ENCODE results near the gene AFDN.

- no peak for TF ChIP-seq POLR2A (IDR thresholded peaks at IDR 0.05)
- TF ChIP-seq CTCF (IDR thresholded peaks at IDR 0.05), result no peak
Measured at GRCh38 chr6:167906899-167907298, 80.2 kb downstream of the AFDN start.
